Spleen (tissue), 7 donors: Measurements from ENCODE around the gene MED13.

ENCODE experiments used
- CTCF ChIP-seq, 11 experiments: fragments of 200-600 bp in 7 of 11; fragments of 450-650 bp in 4 of 11; sonication (generic) in 4 of 11; IDR thresholded peaks in 8 of 11; conservative IDR thresholded peaks in 3 of 11; 1 replicate in 7 of 11; 2 replicates in 4 of 11; pipeline versions ENCODE4 v1.4.0 to v1.8.0; 2016 to 2021; ENCODE audit warnings: antibody characterized with exemption in 11 of 11, inconsistent platforms in 4 of 11, mild to moderate bottlenecking in 1 of 11
- POLR2A ChIP-seq, 3 donors: fragments of 450-650 bp; IDR thresholded peaks; one replicate each; pipeline ENCODE4 v1.5.1; 2017; ENCODE audit warnings: antibody characterized with exemption in 3 of 3, mild to moderate bottlenecking in 1 of 3
- POLR2AphosphoS5 ChIP-seq, 3 donors: sonication (generic); formaldehyde crosslinking; IDR thresholded peaks; one replicate each; pipeline ENCODE4 v1.5.1; 2017; ENCODE audit warnings: antibody characterized with exemption in 3 of 3
- donor health status: DM: no; HTN: no; CAD: no; lungs with moderate emphysema.
- donor health status: DM: no; HTN: no; CAD: no.
- donor health status: DM: no; HTN: no; CAD: no.

GRCh38 chr17:62000186-62000585, 64.9 kb downstream of the MED13 start:
- no peak for TF ChIP-seq CTCF (IDR thresholded peaks at IDR 0.05 in 8 of 11, conservative IDR thresholded peaks at IDR 0.05 in 3 of 11)
- no peak for TF ChIP-seq POLR2A (IDR thresholded peaks at IDR 0.05)
- TF ChIP-seq POLR2AphosphoS5 (IDR thresholded peaks at IDR 0.05) = no peak
